GM12878 (cell line): ENCODE results near the gene SNAPC4. TPM values are rescaled to one million over a fixed set of nuclear protein-coding genes. Genes with fewer than 3 reads are reported as not detected.

Experiments
- ATAC-seq: fragments of 200-7000 bp; cut with Tn5 transposase; 3 replicates; pipeline ENCODE4 v1.9.1; 2020; ENCODE audit warnings: mild to moderate bottlenecking, moderate library complexity
- BruUV-seq: library from RNA; stranded (reverse); fragments of 400-500 nt; replicated peaks from 2 replicates; lab custom pipeline; 2021; lab: Mats Ljungman, UMichigan
- CTCF ChIA-PET: fragments of 300-600 bp; sonication (Branson Sonifier 250); formaldehyde crosslinking; extraction: SDS; loops from one replicate; lab custom pipeline; 2021; ENCODE audit warnings: inconsistent platforms; lab: Yijun Ruan, JAX
- POLR2A ChIA-PET: fragments of 350-600 bp; formaldehyde crosslinking; extraction: SDS; loops from one replicate; lab custom pipeline; 2021; ENCODE audit warnings: inconsistent platforms; lab: Charles Lee
- RAD21 ChIA-PET: fragments of 300-600 bp; sonication (Branson Sonifier 250); formaldehyde crosslinking; loops from one replicate; lab custom pipeline; 2023; ENCODE audit warnings: antibody characterized with exemption; ENCODE audit not compliant: unreplicated experiment; lab: Charles Lee
- SMC1A ChIA-PET: fragments of 300-600 bp; sonication (Branson Sonifier 250); formaldehyde crosslinking; loops from one replicate; lab custom pipeline; 2023; ENCODE audit not compliant: unreplicated experiment, uncharacterized antibody; lab: Charles Lee
- DNase-seq: peaks from one replicate; pipeline ENCODE4 v3.0.0-alpha.2; 2011; ENCODE audit warnings: low read depth, low spot score
- FAIRE-seq: peaks from 3 replicates; lab custom pipeline; 2011; peaks lifted over from hg19 to GRCh38; lab: Jason Lieb, UNC
- H2AFZ ChIP-seq: 2 replicates; pipeline ENCODE4 v1.6.0; 2011; ENCODE audit warnings: low read depth, low read length, control low read depth; ENCODE audit not compliant: control insufficient read depth
- H3K27ac ChIP-seq: 2 replicates; pipeline ENCODE4 v1.5.1; 2011; ENCODE audit warnings: control low read depth; ENCODE audit not compliant: control insufficient read depth, insufficient read depth
- H3K27me3 ChIP-seq, 2 experiments: replicated peaks in 1 of 2; 2 replicates each; pipeline versions ENCODE4 v1.6.0 to v1.6.1; 2011; ENCODE audit warnings: low read length in 1 of 2; ENCODE audit not compliant: control insufficient read depth in 2 of 2, insufficient read depth in 2 of 2
- H3K36me3 ChIP-seq, 2 experiments: 2 replicates each; pipeline ENCODE4 v1.5.1; 2011; ENCODE audit warnings: low read length in 1 of 2; ENCODE audit not compliant: control insufficient read depth in 2 of 2, insufficient read depth in 2 of 2
- H3K4me1 ChIP-seq: 2 replicates; pipeline ENCODE4 v1.6.1; 2011; ENCODE audit warnings: mild to moderate bottlenecking, low read length, moderate library complexity, mixed read lengths; ENCODE audit not compliant: control insufficient read depth, insufficient read depth
- H3K4me2 ChIP-seq: 2 replicates; pipeline ENCODE4 v1.6.0; 2011; ENCODE audit warnings: control low read depth; ENCODE audit not compliant: control insufficient read depth, insufficient read depth
- H3K4me3 ChIP-seq: fragments of 200-600 bp; sonication (generic); 2 replicates; pipeline ENCODE4 v1.5.1; 2016
- H3K79me2 ChIP-seq: 2 replicates; pipeline ENCODE4 v1.6.0; 2011; ENCODE audit warnings: low read length; ENCODE audit not compliant: control insufficient read depth, insufficient read depth
- H3K9ac ChIP-seq: 2 replicates; pipeline ENCODE4 v1.8.0; 2011; ENCODE audit warnings: low read length, control low read depth, mixed read lengths; ENCODE audit not compliant: control insufficient read depth, insufficient read depth
- H3K9me3 ChIP-seq: replicated peaks from 3 replicates; pipeline ENCODE4 v1.5.1; 2011; ENCODE audit warnings: mild to moderate bottlenecking, low read length; ENCODE audit not compliant: control insufficient read depth, insufficient read depth
- H4K20me1 ChIP-seq: 2 replicates; pipeline ENCODE4 v1.6.0; 2011; ENCODE audit not compliant: control insufficient read depth, insufficient read depth
- CBFB ChIP-seq: IDR thresholded peaks from 2 replicates; pipeline ENCODE4 v1.6.1; 2016; ENCODE audit warnings: antibody characterized with exemption, low read depth
- FOXM1 ChIP-seq: IDR thresholded peaks from 2 replicates; pipeline ENCODE4 v1.6.1; 2012; ENCODE audit warnings: low read depth, mild to moderate bottlenecking, inconsistent platforms, low read length, moderate library complexity
- GABPA ChIP-seq: IDR thresholded peaks from 2 replicates; pipeline ENCODE4 v1.6.1; 2014; ENCODE audit warnings: antibody characterized with exemption, low read depth, mild to moderate bottlenecking, inconsistent platforms
- MEF2B ChIP-seq: fragments of 450-650 bp; IDR thresholded peaks from 2 replicates; pipeline ENCODE4 v1.6.1; 2018; ENCODE audit warnings: mild to moderate bottlenecking, moderate library complexity; ENCODE audit not compliant: partially characterized antibody, poor library complexity, severe bottlenecking
- MTA2 ChIP-seq: fragments of 450-650 bp; IDR thresholded peaks from 2 replicates; pipeline ENCODE4 v1.6.1; 2016; ENCODE audit warnings: low read depth, mild to moderate bottlenecking, moderate library complexity
- MYC ChIP-seq: IDR thresholded peaks from 2 replicates; pipeline ENCODE4 v1.6.1; 2011; ENCODE audit warnings: mild to moderate bottlenecking, low read length, moderate library complexity, inconsistent platforms; ENCODE audit not compliant: insufficient read depth, insufficient replicate concordance, insufficient read length, severe bottlenecking
- NRF1 ChIP-seq: conservative IDR thresholded peaks from 2 replicates; pipeline ENCODE4 v1.6.1; 2011; ENCODE audit warnings: mild to moderate bottlenecking, low read depth, low read length, improper control_type of control experiment
- POLR2AphosphoS2 ChIP-seq: IDR thresholded peaks from 2 replicates; pipeline ENCODE4 v1.6.1; 2011; ENCODE audit warnings: low read depth, mild to moderate bottlenecking, low read length, improper control_type of control experiment, moderate library complexity
- WRNIP1 ChIP-seq: IDR thresholded peaks from 2 replicates; pipeline ENCODE4 v1.6.1; 2011; ENCODE audit warnings: low read depth, low read length, improper control_type of control experiment, borderline replicate concordance
- WGBS: methylation state at CpG from one replicate; pipeline ENCODE4 v1.1.6; 2016; ENCODE audit warnings: low lambda C conversion rate; ENCODE audit not compliant: insufficient replicate concordance, insufficient coverage; ENCODE audit errors: missing lambda C conversion rate; 5-methylcytosine and 5-hydroxymethylcytosine counted together
- in situ Hi-C: fragments of 300-500 bp; cut with MboI; formaldehyde crosslinking; loops from 9 replicates; pipeline ENCODE4 v1.14.3; 2018; ENCODE audit warnings: mixed read lengths
- intact Hi-C: fragments of 100-400 bp; cut with micrococcal nuclease; formaldehyde crosslinking; loops from one replicate; pipeline ENCODE4 v1.14.2; 2022; ENCODE audit not compliant: unreplicated experiment
- polyA plus RNA-seq, 11 experiments: library from polyadenylated mRNA; depleted of rRNA in 4 of 11; unstranded in 6 of 11; stranded (reverse) in 5 of 11; fragments of >200 nt; fragmentation: Nextera tagmentation in 4 of 11; fragmentation: Illumina TruSeq in 1 of 11; extraction: Ambion mirVana in 4 of 11; extraction: Trizol in 1 of 11; gene quantifications; 1 replicate in 1 of 11; 2 replicates in 10 of 11; pipeline versions ENCODE4 v1.2.1 to v1.2.3, GENCODE V29; 2011 to 2016; ENCODE audit warnings: inconsistent platforms in 2 of 11, missing spikeins in 2 of 11, low read depth in 1 of 11
- total RNA-seq, 4 experiments: library from RNA; depleted of rRNA in 3 of 4; stranded (reverse); fragments of >200 nt in 3 of 4; fragmentation: Illumina TruSeq in 1 of 4; extraction: Trizol in 1 of 4; gene quantifications; 2 replicates each; pipeline versions ENCODE4 v1.2.1 to v1.2.3, GENCODE V29; 2013 to 2021

SNAPC4 gene
- total and polyA plus RNA-seq, 10 of the 15 experiments (the other 5 are each of a cell fraction or from before 2014, with no cell fraction given): 0.42 to 19.8 (median 7.0) TPM

- Histone ChIP-seq H3K79me2 (peaks cover under 1% of the 10 kb centered on the region; the same call in 1 of the 2 replicates), H3K9me3 (no peaks in the 10 kb centered on the region), H3K27ac (no peak overlapping the region), H3K36me3 (peaks cover 0 to 11% of the 10 kb centered on the region in 2 experiments; a peak in 3 of 4 replicates), H3K9ac (no peak overlapping the region), H2AFZ (no peak overlapping the region), H4K20me1 (no peaks in the 10 kb centered on the region), H3K4me2 (no peak overlapping the region), H3K27me3 (no peaks in the 10 kb centered on the region), H3K4me3 (no peak overlapping the region), H3K4me1 (no peaks in the 10 kb centered on the region)
- no peak for DNase-seq
- whole genome bisulfite sequencing: 92% methylated on average over 32 of the region's 32 CpGs
- RAD21 ChIA-PET: no interaction called here
- BruUV-seq: no TSS peak
- no peak for FAIRE-seq
- no peak for ATAC-seq
- intact Hi-C loops: no loop called here
- POLR2A ChIA-PET: no interaction called here
- CTCF ChIA-PET: no interaction called here
- SMC1A ChIA-PET: no interaction called here
- in situ Hi-C loops: no loop called here
- no peak for TF ChIP-seq GABPA
- TF ChIP-seq MYC: no peak
- TF ChIP-seq FOXM1: no peak
- no peak for TF ChIP-seq WRNIP1
- TF ChIP-seq NRF1: no peak
- no peak for TF ChIP-seq MEF2B
- no peak for TF ChIP-seq MTA2
- no peak for TF ChIP-seq POLR2AphosphoS2
- no peak for TF ChIP-seq CBFB
Measured at GRCh38 chr9:136429683-136430491, 29.9 kb upstream of the SNAPC4 start.
